ENCODE data around the gene AK5. TPM values are rescaled to one million over a fixed set of nuclear protein-coding genes. Genes with fewer than 3 reads are reported as not detected.

The AK5 gene
- total and polyA plus RNA-seq, 2 of the 13 experiments (the other 11 are each of a cell fraction or from before 2014, with no cell fraction given): not detected

GRCh38 chr1:77538956-77539518, 257.2 kb downstream of the AK5 start:
- 0% methylated on average over 7 of the region's 7 CpGs for WGBS (ENCODE audit: low lambda C conversion rate)
- H3K4me1 ChIP-seq (ENCODE audit: insufficient read depth, low read length): peaks cover 26% of the 10 kb centered on the region
- H3K27ac ChIP-seq (ENCODE audit: extremely low read length, insufficient read depth, low read length): no peak overlapping the region
- H2AFZ ChIP-seq (ENCODE audit: low read length): no peak overlapping the region
- BruUV-seq (replicated peaks): no TSS peak
- FAIRE-seq: no peak
- in situ Hi-C loops (cut with HindIII; ENCODE audit: extremely low pct_ligation_motif_present, low pct_unique_long_range_greater_than_20kb): no loop called here
- ATAC-seq: peak; percentile 81
- no peaks in the 10 kb centered on the region for H4K20me1 ChIP-seq (ENCODE audit: insufficient read depth, low read length)
- CTCF ChIA-PET (ENCODE audit: low intra/inter-chr PET ratio, low total read pairs): no interaction called here
- no peaks in the 10 kb centered on the region; a peak in 1 of 5 replicates for H3K27me3 ChIP-seq (ENCODE audit: control insufficient read depth in 1 of 2, insufficient read depth in 2 of 2, low read length in 2 of 2)
- POLR2A ChIA-PET: no interaction called here
- H3K9ac ChIP-seq (ENCODE audit: insufficient read depth, low read depth, low read length): no peak overlapping the region
- peak; percentile 12 for DNase-seq (ENCODE audit: low spot score)
- no peaks in the 10 kb centered on the region for H3K36me3 ChIP-seq (replicated peaks in 1 of 2; ENCODE audit: control insufficient read depth in 1 of 2, insufficient read depth in 2 of 2, low read length in 2 of 2)
- no peaks in the 10 kb centered on the region for H3K9me3 ChIP-seq (ENCODE audit: low read length)
- H3K4me2 ChIP-seq (ENCODE audit: low read depth, low read length): peak overlapping the region; percentile 62
- peak overlapping the region in 1 of 3 experiments; percentile 18; a peak in 1 of 6 replicates for H3K4me3 ChIP-seq (replicated peaks in 1 of 3; ENCODE audit: insufficient read depth in 1 of 3, low read depth in 2 of 3, low read length in 3 of 3)
- no peaks in the 10 kb centered on the region for H3K79me2 ChIP-seq (ENCODE audit: insufficient read depth, low read length)
- intact Hi-C loops (cut with micrococcal nuclease; ENCODE audit: unreplicated experiment): no loop called here
- TF ChIP-seq FOXP1 (IDR thresholded peaks at IDR 0.05) (no peak), FOXP1 (CRISPR knock-in tag; IDR thresholded peaks at IDR 0.05) (peak; percentile 25; the same call in 1 of the 2 replicates), SOX6 (IDR thresholded peaks at IDR 0.05) (no peak), SOX6 (CRISPR knock-in tag; IDR thresholded peaks at IDR 0.05) (peak; percentile 11; the same call in 1 of the 2 replicates), FOXA1 (IDR thresholded peaks at IDR 0.05) (no peak), FOXA1 (CRISPR knock-in tag; IDR thresholded peaks at IDR 0.05) (peak; percentile 62), PHF21A (CRISPR knock-in tag; IDR thresholded peaks at IDR 0.05) (no peak), FOXA3 (CRISPR knock-in tag; IDR thresholded peaks at IDR 0.05) (peak; percentile 30; the same call in 1 of the 2 replicates), MBNL3 (CRISPR knock-in tag; conservative IDR thresholded peaks at IDR 0.05) (no peak), ARID5B (CRISPR knock-in tag; IDR thresholded peaks at IDR 0.05) (0 out of 2 replicates have a peak, but pooled peaks have one; percentile 18), ASH2L (IDR thresholded peaks at IDR 0.05; ENCODE audit: insufficient read length, low read depth, low read length) (no peak), ZFP36L1 (CRISPR knock-in tag; IDR thresholded peaks at IDR 0.05) (no peak), NFKBIZ (CRISPR knock-in tag; IDR thresholded peaks at IDR 0.05) (no peak), MTERF4 (CRISPR knock-in tag; IDR thresholded peaks at IDR 0.05) (no peak), HNF1A (IDR thresholded peaks at IDR 0.05; ENCODE audit: low read depth) (peak; percentile 69), HNF1A (CRISPR knock-in tag; IDR thresholded peaks at IDR 0.05; ENCODE audit: borderline replicate concordance) (no peak)
